SH-SY5Y (cell line): ENCODE results near the gene PSMA7.

Experiments used
- GATA2 ChIP-seq: IDR thresholded peaks from 2 replicates; pipeline ENCODE4 v1.6.1; 2011; ENCODE audit warnings: mild to moderate bottlenecking, low read depth, low read length
- GATA3 ChIP-seq: IDR thresholded peaks from 2 replicates; pipeline ENCODE4 v1.6.1; 2011; ENCODE audit warnings: low read depth, mild to moderate bottlenecking, low read length, moderate library complexity

DNA sequence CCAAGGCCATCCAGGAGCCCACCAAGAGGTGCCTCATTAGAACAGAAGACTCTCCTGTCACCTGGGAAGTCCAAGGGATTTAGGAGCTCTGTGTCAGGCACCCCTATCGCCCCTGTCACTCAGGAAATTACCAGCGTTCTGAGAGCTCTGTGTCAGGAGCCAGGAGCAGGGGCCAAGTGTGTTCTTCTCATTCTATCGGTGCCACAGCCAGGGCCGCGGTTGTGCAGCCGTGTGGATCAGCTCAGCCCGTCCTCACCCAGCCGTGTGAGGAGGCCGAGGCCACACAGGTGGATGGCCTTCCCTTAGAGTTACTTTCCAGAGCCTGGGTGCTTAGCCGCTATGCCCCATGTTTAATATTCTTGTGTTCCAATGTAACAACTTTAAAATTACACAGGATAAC lies 49.4 kb upstream of the PSMA7 start:
- TF ChIP-seq GATA2 (no peak), GATA3 (no peak)
